HS-5 (cell line): Measurements from ENCODE around the gene MSRB1.

ENCODE experiments used
- DNase-seq: peaks from one replicate; pipeline ENCODE4 v3.0.0-alpha.2; 2012; ENCODE audit warnings: low read depth

The MSRB1 gene, protein sequence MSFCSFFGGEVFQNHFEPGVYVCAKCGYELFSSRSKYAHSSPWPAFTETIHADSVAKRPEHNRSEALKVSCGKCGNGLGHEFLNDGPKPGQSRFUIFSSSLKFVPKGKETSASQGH

DNA sequence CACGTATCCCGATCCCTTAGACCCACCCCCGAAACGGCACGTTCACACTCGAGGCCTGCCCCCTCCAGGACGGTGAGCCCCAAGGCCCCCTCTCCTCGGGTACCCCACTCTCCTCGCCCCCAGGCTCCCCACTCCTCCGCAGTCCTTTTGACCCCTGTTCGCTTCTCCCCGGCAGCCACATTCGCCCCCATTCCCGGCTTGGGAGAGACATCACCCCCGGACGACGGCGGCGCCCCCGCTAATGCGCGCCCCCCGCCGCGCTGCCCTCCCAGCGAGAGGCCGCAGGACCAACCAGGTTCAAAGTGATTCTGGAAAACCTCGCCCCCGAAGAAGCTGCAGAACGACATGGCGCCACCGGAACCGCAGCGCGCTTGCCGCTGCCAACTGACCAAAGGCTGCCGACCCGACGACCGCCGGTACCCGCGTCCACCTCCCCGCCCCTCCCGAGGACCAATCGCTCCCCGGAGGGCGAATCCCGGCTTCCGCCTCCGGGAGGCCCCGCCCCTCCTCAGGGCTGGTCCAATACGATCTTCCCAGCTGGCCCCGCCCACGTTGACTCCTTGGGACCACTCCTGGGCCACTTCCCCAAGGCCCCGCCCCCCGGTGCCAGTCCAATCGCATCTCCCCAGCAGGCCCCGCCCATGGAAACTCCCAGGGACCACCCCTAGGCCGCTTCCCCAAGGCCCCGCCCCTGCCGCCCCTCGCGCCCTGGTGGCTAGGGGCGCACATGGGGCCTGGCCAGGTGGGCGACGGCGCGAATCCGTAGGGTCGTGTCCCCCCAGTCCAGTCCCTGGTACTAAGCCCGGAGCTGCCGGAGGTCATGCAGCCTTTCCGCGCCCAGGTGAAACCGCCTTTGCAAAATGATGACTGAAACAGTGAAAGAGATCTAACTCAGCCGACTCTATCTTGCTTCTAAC lies at the start of gene MSRB1:
Gene MSRB1 (minus strand): TSS at position 390 of the 917 bp plus-strand sequence. CDS start 43 bp downstream, at position 347.
- peak; percentile 87 for DNase-seq

DNA sequence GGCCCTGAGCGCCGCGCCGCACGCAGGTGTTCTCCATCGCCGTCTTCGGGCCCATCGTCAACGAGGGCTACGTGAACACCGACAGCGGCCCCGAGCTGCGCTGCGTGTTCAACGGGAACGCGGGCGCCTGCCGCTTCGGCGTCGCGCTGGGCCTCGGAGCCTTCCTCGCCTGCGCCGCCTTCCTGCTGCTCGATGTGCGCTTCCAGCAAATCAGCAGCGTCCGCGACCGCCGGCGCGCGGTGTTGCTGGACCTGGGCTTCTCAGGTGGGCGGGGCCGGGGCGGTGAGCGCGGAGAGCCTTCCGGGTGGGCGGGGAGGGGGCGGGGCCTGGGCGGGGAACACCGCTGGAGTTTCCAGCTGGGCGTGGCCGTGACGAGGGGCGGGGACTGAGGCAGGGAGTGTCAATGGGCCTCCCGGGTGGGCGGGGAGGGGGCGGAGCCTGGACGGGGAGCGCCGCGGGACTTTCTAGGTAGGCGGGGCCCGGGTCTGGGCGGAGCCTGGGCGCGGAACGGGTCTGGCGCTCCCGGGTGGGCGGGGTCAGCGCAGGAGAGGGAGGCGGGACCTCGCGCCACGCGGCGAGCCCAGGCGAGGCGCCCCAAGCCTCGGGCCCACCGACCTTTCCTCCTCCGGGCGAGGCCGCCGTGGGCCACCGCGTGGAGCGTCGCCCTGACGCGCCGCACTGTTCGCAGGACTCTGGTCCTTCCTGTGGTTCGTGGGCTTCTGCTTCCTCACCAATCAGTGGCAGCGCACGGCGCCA lies 49.1 kb upstream of the MSRB1 start:
- no peak for DNase-seq

DNA sequence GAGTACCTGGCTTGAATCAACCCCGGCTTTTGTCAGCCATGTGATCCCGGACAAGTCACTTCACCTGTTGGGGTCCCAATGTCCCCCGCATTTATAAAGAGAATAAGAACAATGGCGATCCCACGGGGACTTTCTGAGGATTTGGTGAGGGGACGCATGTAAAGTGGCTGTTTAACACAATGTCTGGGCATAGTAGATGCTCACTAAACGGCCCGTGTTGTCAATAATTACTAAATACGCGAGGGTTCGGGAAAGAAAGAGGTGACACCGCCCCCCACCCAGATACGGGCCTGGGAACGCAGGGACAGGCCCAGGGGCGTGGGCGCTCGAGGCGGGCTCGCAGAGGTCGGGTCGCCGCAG lies 48.6 kb upstream of the MSRB1 start:
- DNase-seq: no peak

DNA sequence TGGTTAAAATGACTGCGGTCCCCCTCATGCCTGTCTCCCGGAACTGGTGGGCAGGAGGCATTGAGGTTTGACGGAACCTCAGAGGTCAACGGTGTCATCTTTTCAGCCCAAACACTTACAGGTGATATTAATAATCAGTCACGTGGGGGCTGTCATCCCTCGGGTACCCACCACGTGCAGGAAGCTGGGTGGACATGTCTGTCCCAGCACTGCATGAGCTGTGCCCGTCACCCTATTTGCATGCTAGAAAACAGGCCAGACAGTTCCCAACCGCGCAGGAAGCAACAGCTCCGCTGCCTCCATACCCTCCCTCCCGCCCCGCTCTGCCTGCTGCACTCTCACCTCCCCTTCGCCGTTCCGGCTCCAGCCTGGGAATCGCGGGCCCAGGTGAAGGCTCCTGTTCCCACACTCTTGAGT lies 48.1 kb upstream of the MSRB1 start:
- no peak for DNase-seq

DNA sequence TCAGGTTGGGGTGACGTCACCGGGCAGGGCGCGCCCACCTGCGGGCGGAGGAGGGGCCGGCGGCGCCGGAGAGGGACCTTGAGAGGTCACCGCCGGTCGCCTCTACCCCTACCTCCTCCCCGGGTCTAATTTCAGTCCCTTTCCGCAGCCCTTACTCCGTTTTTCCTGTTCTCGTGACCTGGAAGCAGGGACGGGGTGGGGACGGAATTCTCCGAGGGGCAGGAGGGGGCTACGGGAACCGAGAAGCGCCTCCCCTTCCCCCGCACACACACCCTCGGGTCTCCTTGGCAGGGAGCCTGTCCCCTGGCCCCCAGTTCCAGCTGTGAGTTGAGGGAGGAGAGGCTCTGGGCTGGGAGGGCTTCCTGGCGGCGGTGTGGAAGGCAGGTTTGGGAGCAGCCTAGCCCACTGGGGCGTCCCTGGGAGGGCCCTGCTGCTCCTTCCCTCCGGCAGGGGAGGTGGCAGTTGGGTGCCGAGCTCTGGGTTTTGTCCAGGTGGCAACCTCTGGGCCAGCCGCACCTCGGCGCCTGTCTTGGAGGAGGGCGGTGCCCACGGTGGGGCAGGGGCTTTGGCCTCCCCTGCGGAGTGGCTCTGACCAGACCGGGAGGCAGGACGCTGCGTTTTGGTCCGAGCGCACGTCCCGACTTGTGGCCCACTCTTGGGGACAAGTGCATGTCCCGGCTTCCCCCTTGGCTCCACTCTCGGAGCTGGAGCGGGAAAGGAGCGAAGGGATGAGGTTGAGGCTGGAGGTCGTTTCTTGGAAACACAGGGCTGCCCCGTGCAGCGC lies 47.5 kb upstream of the MSRB1 start:
- no peak for DNase-seq

DNA sequence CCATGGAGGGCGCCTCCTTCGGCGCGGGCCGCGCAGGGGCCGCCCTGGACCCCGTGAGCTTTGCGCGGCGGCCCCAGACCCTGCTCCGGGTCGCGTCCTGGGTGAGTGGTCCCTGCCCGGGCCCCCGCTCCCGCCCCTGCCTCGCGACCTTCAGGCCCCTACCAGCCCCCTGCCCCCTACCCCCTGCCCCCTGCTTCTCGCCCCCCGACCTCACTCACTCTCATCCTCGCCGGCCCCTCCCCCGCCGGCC lies 47.0 kb upstream of the MSRB1 start:
- DNase-seq: no peak

DNA sequence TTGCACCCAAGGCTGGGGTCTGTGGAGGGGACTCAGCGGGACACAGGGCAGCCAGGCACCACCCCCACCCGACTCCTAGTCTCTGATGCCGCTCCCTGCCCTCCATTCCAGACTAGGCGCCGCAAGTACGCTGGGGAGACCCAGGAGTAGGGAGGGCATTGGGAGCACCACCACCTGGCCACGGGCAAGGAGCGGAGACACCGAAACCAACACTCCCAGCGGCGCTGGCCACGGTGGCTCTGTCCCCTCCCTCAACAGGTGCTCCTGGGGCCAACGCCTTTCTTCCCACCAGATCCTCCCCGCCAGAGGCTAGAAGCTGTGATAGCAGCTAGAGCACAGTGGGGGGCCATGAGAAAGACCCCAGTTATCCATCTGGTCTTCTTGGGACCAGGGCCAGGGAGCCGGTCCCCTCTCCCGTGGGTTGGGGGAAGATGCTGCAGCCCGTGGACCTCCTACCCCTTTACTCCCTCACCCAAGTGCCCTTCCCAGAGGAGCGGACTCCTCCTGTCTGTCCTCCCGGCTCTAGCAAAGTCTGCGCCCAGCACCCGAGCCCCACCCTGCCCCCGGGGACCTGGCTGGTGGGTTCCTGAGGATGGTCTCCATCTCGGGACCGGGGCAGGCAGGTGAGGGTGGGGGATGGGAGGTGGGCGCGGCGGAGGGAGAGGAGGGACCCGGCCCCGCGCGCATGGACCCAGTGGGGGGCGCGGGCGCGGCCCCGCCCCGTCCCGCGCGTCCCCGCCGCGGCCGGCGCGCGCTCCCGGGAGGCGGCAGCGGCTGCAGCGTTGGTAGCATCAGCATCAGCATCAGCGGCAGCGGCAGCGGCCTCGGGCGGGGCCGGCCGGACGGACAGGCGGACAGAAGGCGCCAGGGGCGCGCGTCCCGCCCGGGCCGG lies 46.5 kb upstream of the MSRB1 start, which contains the start of gene SYNGR3:
Gene SYNGR3 (plus strand): TSS at position 762 of the 892 bp plus-strand sequence. CDS start 133 bp downstream, outside the sequence.
- DNase-seq: no peak

DNA sequence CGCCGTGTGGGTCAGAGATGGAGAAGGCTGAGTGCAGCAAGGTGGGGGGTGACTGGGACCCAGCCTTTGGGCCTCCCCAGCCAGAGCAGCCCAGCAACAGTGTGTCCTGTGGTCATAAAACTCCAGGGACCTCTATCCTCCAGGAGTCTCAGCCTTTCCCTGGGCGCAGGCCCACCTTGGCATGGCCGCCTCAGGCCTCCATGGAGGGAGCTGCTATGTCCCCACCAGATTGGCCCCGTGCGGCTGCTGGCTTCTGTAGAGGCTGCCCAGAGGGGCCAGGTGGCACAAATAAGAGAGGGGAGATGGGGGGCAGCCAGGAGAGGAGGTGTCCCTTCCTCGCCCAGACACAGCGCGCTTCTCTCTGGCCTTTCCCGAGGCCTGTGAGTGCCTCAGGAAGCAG lies 44.2 kb upstream of the MSRB1 start:
- DNase-seq: no peak

DNA sequence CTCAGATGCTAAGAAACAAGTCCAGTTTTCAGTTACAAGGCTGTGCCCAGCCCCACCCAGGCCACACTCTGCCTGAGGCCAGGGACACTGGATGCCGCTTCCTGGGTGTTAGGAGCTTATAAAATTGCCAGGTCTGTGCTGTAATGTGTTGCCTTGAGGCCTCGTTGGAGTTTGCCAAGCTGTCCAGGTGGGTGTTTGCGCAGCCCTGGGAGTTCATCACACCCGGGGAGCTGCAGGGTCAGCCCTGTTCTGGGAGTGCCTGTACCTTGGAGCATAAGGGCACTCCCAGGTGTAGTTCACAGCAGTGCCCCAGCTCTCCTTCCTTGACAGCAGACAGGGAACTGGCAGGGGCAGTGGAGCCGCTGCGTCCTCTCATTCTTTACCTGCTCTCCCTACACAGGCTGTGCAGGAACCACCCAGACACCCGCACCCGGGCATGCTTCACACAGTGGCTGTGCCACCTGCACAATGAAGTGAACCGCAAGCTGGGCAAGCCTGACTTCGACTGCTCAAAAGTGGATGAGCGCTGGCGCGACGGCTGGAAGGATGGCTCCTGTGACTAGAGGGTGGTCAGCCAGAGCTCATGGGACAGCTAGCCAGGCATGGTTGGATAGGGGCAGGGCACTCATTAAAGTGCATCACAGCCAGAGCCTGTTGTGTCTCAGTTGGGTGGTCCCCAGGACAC lies 42.6 kb upstream of the MSRB1 start:
- no peak for DNase-seq

DNA sequence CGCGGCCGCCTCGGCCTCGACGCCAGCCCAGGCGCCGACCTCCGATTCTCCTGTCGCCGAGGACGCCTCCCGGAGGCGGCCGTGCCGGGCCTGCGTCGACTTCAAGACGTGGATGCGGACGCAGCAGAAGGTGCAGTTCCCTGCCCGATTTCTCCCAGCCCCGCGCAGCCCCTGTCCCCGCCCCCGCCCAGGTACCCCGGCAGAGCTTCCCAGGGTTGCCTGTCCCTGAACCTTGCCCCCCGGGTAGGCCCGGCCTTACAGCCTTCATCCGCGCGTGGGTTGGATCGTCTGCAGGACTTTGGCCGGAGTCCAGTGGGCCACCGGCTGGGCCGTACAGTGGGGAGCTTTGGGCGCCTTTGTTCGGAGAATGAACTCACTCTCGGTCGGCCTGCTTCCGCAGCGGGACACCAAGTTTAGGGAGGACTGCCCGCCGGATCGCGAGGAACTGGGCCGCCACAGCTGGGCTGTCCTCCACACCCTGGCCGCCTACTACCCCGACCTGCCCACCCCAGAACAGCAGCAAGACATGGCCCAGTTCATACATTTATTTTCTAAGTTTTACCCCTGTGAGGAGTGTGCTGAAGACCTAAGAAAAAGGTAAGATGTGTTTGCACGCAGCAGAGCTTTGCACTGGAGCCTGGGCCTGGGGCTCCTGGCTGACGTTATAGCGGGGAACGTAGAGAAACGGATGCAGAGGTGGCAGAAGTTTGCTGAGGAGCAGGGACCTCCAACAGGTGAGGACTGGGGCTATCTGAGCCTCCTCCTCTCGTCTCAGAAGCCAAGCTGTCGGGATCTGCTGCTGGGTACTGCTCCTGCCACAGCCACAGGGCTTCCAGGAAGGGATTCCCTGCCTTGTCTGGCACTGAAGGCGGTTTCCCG lies 41.6 kb upstream of the MSRB1 start:
- no peak for DNase-seq

DNA sequence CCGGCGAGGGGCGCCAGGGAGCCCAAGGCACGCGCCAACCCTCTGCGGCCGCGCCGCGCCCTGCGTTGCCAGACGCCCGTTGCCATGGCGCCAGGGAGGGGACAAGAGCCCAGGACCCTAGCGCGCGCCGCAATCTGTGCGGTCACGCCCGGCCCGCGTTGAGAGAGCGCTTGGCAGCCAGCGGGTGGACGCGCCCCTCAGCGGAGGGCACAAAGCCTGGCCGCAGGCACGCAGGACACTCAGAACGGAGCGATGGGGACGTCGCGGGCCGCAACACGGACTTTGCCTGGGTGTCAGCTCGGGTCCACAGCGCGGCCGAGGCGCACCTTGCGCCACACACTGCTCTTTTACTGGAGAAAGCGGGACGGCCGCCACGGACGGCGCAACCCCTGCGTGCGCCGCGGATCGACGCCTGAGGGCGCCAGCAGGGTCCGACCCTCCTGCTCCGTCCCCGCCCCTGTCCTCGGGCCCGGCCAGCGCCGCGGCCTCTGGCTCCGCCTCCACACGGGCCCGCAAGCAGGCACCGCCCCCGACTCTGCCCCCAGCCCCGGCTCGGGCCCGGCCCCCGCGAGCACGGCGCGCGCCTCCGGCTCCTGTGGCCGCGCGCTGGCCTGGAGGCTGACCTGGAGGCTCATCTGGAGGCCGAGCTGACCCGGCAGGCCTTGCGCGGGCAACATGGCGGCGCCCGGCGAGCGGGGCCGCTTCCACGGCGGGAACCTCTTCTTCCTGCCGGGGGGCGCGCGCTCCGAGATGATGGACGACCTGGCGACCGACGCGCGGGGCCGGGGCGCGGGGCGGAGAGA lies 40.7 kb upstream of the MSRB1 start, which contains the start of gene GFER:
Gene GFER (plus strand): TSS at position 650 of the 803 bp plus-strand sequence. CDS start 26 bp downstream, at position 676.
- peak; percentile 38 for DNase-seq

DNA sequence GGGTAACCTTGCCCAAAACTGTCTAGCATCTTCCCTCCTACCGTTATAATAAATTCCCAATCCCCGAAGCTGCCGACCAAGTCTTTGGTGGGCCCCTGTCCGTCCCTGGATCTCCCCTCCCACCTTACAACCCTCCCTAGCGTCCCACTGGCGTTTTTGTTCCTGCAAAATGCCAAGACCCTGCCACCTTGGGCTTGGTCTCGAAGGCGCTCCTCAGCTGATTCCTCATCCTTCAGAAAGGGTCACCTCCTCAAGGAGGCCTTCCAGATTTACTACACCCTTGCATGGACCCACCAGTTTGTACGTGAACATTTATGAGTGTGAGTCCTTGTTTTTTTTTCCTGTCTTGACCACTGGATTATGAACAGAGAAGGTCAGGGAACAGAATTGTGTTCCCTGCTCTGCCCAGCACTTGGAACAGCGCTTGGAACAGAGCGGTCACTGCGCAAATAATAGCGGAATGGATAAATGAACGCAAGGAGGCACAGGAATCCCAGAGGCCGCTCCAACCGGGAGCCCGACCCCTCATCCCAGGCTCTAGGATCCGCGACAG lies 40.1 kb upstream of the MSRB1 start:
- no peak for DNase-seq

DNA sequence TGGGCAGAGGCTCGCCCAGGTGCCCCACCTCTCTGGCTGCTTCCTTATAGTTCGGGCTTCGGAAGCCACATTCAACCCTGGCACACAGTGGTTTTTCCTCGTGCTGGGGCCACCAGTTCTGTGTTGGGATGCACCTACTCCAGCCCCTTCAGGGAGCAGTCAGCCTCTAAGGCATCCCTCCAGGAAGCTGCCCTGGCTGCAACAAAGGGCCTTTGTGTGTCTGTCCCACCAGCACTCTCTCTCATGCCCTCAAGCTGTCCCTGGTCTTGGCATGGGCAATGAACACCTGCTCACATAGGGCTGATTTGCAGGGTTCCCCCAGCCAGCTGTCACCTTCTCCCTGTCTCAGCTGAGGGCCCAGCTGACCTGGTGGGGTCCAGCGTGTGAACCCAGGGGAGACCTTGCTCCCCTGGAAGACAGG lies 39.0 kb upstream of the MSRB1 start:
- no peak for DNase-seq

DNA sequence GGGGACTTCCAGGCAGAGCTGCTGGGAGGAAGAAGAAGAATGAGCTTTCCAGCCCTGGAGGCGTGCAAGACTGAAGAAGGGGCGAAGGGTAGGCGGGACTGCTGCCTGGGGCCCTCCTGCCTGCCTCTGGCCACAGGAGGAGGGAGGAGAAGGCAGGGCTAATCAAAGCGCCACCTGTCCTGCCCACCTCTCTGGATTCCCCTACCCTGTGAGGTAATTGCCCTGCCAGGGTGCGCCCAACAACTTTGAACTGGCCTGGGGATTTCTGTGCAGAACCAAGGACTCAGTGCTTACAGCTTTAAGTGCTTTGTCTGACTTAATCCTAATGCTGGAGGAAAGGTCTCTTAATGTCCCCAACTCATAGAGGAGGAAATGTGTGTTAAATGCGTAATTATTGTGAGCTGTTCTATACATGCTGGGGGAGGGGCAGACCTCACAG lies 38.4 kb upstream of the MSRB1 start, which contains the start of gene NOXO1:
Gene NOXO1 (minus strand): TSS at position 72 of the 439 bp plus-strand sequence. CDS start 290 bp downstream, outside the sequence.
- no peak for DNase-seq

DNA sequence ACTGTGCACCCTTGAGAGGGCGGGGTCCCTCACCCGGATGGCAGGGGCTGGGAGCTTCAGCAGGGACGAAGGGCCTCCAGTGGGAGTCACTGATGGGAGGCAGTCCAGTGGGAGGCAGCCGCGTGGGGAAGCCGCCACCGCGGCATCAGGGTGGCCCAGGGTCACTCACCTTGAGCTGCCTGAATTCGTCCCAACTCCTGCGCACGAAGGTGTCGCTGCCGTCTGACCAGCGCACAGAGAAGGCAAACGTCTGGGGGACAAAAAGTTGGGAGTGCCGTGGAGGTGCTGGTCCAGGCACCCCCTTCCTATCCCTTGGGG lies 37.7 kb upstream of the MSRB1 start:
- DNase-seq: no peak

DNA sequence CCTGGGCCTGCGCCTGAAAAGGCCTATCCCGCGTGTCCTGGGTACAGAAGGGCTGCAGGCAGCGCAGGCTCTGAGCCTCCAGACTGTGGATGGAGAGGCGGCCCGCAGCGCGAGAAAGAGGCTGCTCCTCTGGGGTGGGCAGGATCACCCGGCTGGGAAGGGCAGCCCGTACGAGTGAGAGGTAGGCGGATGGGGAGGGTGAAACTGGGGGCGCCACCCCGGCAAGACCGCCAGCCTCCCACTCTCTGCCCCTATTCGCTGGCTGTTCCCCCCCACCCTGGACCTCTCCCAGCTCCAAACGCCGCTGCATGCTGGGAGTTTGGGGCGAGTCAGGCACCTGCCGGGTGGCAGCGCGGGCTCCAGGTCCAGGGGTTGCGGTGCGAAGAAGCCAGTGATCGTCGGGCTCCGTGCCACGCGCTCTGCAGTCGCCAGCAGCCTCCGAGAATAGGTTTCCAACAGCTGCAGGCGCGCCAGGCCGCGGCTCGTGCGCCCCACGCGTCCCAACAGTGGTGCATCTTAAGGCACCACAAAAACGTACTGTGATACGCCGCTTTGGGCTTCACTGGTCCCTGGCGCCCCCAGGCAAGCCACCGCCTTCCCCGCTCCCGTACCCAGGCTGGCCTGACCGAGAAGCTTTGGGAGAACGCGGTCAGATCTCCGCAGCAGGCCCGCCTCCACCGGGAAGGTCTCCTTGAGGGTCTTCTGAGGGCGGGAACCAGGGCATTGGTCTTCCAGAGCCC lies 37.2 kb upstream of the MSRB1 start:
- no peak for DNase-seq

DNA sequence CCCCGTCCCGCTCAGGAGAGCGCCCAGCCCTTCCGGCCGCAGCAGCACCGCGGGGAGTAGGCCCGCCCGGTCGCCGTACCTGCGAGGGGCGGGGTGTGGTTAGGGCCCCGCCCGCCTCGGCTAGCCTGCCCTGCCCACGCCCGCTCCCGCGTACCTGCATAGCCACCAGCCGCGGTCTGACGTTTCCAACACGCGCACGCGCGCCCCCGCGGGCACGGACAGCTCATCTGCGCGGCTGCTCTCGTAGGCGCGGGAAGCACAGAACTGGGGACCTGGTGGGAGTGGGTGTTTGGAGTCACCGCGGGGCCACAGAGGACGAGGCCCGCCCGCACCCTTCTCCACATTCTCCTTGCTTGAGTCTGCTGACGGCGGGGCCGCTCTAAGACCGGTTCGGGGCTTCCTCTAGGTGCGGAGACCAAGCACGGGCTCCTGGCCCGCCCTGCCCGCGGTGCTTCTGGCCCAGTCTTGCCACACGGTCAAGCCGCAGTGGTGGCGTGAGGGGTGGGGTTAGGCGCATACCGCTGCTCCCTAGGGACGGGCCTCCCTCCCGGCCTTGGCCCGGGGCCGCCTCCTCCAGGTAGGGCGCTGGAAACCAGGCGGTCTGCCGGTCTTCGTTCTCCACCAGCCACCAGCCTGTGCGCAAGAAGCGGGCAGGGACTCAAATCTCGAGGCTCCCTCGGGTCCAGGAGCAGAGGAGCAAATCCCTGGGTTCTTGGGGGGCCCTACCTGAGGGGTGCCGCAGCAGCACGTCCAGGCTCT lies 36.5 kb upstream of the MSRB1 start:
- DNase-seq: no peak
